Naive B cell (primary cell): Measurements from ENCODE around the gene SCYGR2. TPM values are rescaled to one million over a fixed set of nuclear protein-coding genes. Genes with fewer than 3 reads are reported as not detected.
A peak's percentile ranks its signal among the peaks of the same experiment; 100 is the strongest.

Experiments used
- ATAC-seq, 2 donors: fragments of 150-1000 bp; cut with Tn5 transposase; 2 replicates each; pipeline ENCODE4 v1.10.0; 2021; ENCODE audit warnings: low read depth in 2 of 2, mild to moderate bottlenecking in 2 of 2, moderate library complexity in 2 of 2
- DNase-seq: peaks from one replicate; pipeline ENCODE4 v3.0.0; 2022
- H3K27ac Mint-ChIP-seq, 6 donors: one replicate each; pipeline ENCODE4 v1.8.0; 2020 to 2022; ENCODE audit warnings: mild to moderate bottlenecking in 6 of 6, mixed read lengths in 6 of 6, moderate library complexity in 5 of 6, inconsistent platforms in 2 of 6
- H3K27me3 Mint-ChIP-seq, 3 donors: one replicate each; pipeline ENCODE4 v1.8.0; 2021 to 2022; ENCODE audit warnings: mixed read lengths in 3 of 3, mild to moderate bottlenecking in 1 of 3
- H3K36me3 Mint-ChIP-seq, 2 donors: one replicate each; pipeline ENCODE4 v1.8.0; 2020 to 2022; ENCODE audit warnings: mixed read lengths in 2 of 2, inconsistent platforms in 1 of 2, mild to moderate bottlenecking in 1 of 2
- H3K4me1 Mint-ChIP-seq, 3 donors: one replicate each; pipeline ENCODE4 v1.8.0; 2020 to 2022; ENCODE audit warnings: mixed read lengths in 3 of 3, inconsistent platforms in 1 of 3, mild to moderate bottlenecking in 1 of 3, moderate library complexity in 1 of 3
- H3K4me3 Mint-ChIP-seq, 8 donors: one replicate each; pipeline ENCODE4 v1.8.0; 2020 to 2022; ENCODE audit warnings: mild to moderate bottlenecking in 8 of 8, mixed read lengths in 8 of 8, moderate library complexity in 8 of 8, inconsistent platforms in 2 of 8
- H3K9me3 Mint-ChIP-seq, 7 donors: one replicate each; pipeline ENCODE4 v1.8.0; 2020 to 2022; ENCODE audit warnings: mixed read lengths in 7 of 7, mild to moderate bottlenecking in 5 of 7, inconsistent platforms in 2 of 7, moderate library complexity in 1 of 7
- polyA plus RNA-seq, 6 donors: library from polyadenylated mRNA; unstranded; fragments of 300-500 nt; fragmentation: Illumina TruSeq; gene quantifications; one replicate each; pipeline ENCODE4 v1.2.3, GENCODE V29; 2021; ENCODE audit warnings: low read depth in 6 of 6

SCYGR2 gene
- polyA plus RNA-seq, 6 donors from 2014 or later: not detected

GRCh38 chr2:227595797-227596196 lies 2.9 kb upstream of the SCYGR2 start:
- Mint-ChIP-seq H3K4me1 (no peaks in the 10 kb centered on the region), H3K9me3 (peaks cover 0 to 5% (median 0%) of the 10 kb centered on the region in 7 donors), H3K27me3 (peaks cover 43 to 47% (median 44%) of the 10 kb centered on the region in 3 donors), H3K4me3 (peak overlapping the region in 1 of 8 donors; percentile 36), H3K36me3 (peaks cover 0 to 7% of the 10 kb centered on the region in 2 donors), H3K27ac (no peak overlapping the region)
- DNase-seq (no peak), ATAC-seq (no peak)

- Mint-ChIP-seq H3K36me3 (peaks cover 0 to 7% of the 10 kb centered on the region in 2 donors), H3K9me3 (peaks cover 0 to 5% (median 0%) of the 10 kb centered on the region in 7 donors), H3K27ac (no peak overlapping the region), H3K27me3 (peaks cover 44 to 58% (median 52%) of the 10 kb centered on the region in 3 donors), H3K4me3 (no peak overlapping the region), H3K4me1 (no peaks in the 10 kb centered on the region)
- DNase-seq: no peak
- no peak for ATAC-seq
These were observed 1.7 kb upstream of the SCYGR2 start for GRCh38 chr2:227597036-227597435.

- H3K4me3 Mint-ChIP-seq: no peak overlapping the region
- DNase-seq (no peak), ATAC-seq (no peak)
- no peaks in the 10 kb centered on the region for H3K4me1 Mint-ChIP-seq
- peaks cover 40 to 62% (median 45%) of the 10 kb centered on the region in 3 donors for H3K27me3 Mint-ChIP-seq
- peaks cover 0 to 5% (median 0%) of the 10 kb centered on the region in 7 donors for H3K9me3 Mint-ChIP-seq
- H3K27ac Mint-ChIP-seq: peak overlapping the region in 1 of 6 donors; percentile 53
- H3K36me3 Mint-ChIP-seq: peaks cover 0 to 7% of the 10 kb centered on the region in 2 donors
These were observed 695 bp upstream of the SCYGR2 start for GRCh38 chr2:227597998-227598397.

- no peak overlapping the region for H3K27ac Mint-ChIP-seq
- no peaks in the 10 kb centered on the region for H3K36me3 Mint-ChIP-seq
- no peak overlapping the region for H3K4me3 Mint-ChIP-seq
- DNase-seq (no peak), ATAC-seq (no peak)
- no peaks in the 10 kb centered on the region for H3K4me1 Mint-ChIP-seq
- peaks cover 0 to 1% (median 0%) of the 10 kb centered on the region in 7 donors for H3K9me3 Mint-ChIP-seq
- peaks cover 22 to 46% (median 29%) of the 10 kb centered on the region in 3 donors for H3K27me3 Mint-ChIP-seq
These were observed 3.7 kb downstream of the SCYGR2 start for GRCh38 chr2:227602358-227602757.

GRCh38 chr2:227606476-227606875 lies 7.8 kb downstream of the SCYGR2 start:
- Mint-ChIP-seq H3K4me1 (peaks cover 15 to 19% (median 17%) of the 10 kb centered on the region in 3 donors), H3K9me3 (no peaks in the 10 kb centered on the region), H3K4me3 (no peak overlapping the region), H3K27ac (no peak overlapping the region), H3K36me3 (no peaks in the 10 kb centered on the region), H3K27me3 (peaks cover 12 to 27% (median 13%) of the 10 kb centered on the region in 3 donors)
- DNase-seq: no peak
- no peak for ATAC-seq

- Mint-ChIP-seq H3K36me3 (no peaks in the 10 kb centered on the region), H3K27ac (peak overlapping the region in 1 of 6 donors; percentile 16), H3K27me3 (peaks cover 8 to 27% (median 25%) of the 10 kb centered on the region in 3 donors), H3K9me3 (peaks cover 0 to 2% (median 0%) of the 10 kb centered on the region in 7 donors), H3K4me3 (peak overlapping the region in 2 of 8 donors; percentile 35 to 49), H3K4me1 (peaks cover 15 to 19% (median 17%) of the 10 kb centered on the region in 3 donors)
- DNase-seq (no peak), ATAC-seq (no peak)
These were observed 9.2 kb downstream of the SCYGR2 start for GRCh38 chr2:227607941-227608340.

- peak; percentile 86 to 93 for ATAC-seq
- H3K4me3 Mint-ChIP-seq: peak overlapping the region in 1 of 8 donors; percentile 35
- H3K4me1 Mint-ChIP-seq: peaks cover 15 to 19% (median 17%) of the 10 kb centered on the region in 3 donors
- H3K27ac Mint-ChIP-seq: peak overlapping the region in 3 of 6 donors; percentile 80 to 85 (median 81)
- peaks cover 8 to 25% (median 22%) of the 10 kb centered on the region in 3 donors for H3K27me3 Mint-ChIP-seq
- no peaks in the 10 kb centered on the region for H3K36me3 Mint-ChIP-seq
- H3K9me3 Mint-ChIP-seq: peaks cover 0 to 2% (median 0%) of the 10 kb centered on the region in 7 donors
- peak; percentile 35 for DNase-seq
These were observed 10.1 kb downstream of the SCYGR2 start for GRCh38 chr2:227608561-227609338.

- Mint-ChIP-seq H3K4me1 (peaks cover 15 to 19% (median 17%) of the 10 kb centered on the region in 3 donors), H3K27me3 (peaks cover 0 to 20% (median 17%) of the 10 kb centered on the region in 3 donors), H3K9me3 (peaks cover 0 to 2% (median 0%) of the 10 kb centered on the region in 7 donors), H3K27ac (no peak overlapping the region), H3K36me3 (no peaks in the 10 kb centered on the region), H3K4me3 (no peak overlapping the region)
- ATAC-seq (no peak), DNase-seq (no peak)
These were observed 11.4 kb downstream of the SCYGR2 start for GRCh38 chr2:227610123-227610522.

GRCh38 chr2:227612546-227613271 lies 14.0 kb downstream of the SCYGR2 start:
- ATAC-seq: no peak
- H3K4me3 Mint-ChIP-seq: no peak overlapping the region
- no peak for DNase-seq
- peaks cover 15 to 17% (median 16%) of the 10 kb centered on the region in 3 donors for H3K4me1 Mint-ChIP-seq
- peaks cover 4 to 29% (median 28%) of the 10 kb centered on the region in 3 donors for H3K27me3 Mint-ChIP-seq
- H3K27ac Mint-ChIP-seq: no peak overlapping the region
- H3K9me3 Mint-ChIP-seq: peaks cover 0 to 2% (median 0%) of the 10 kb centered on the region in 7 donors
- no peaks in the 10 kb centered on the region for H3K36me3 Mint-ChIP-seq

- Mint-ChIP-seq H3K36me3 (no peaks in the 10 kb centered on the region), H3K27ac (no peak overlapping the region), H3K4me3 (no peak overlapping the region), H3K4me1 (peaks cover 10 to 11% (median 11%) of the 10 kb centered on the region in 3 donors), H3K9me3 (peaks cover 0 to 3% (median 0%) of the 10 kb centered on the region in 7 donors), H3K27me3 (peaks cover 4 to 29% (median 28%) of the 10 kb centered on the region in 3 donors)
- no peak for ATAC-seq
- no peak for DNase-seq
These were observed 14.6 kb downstream of the SCYGR2 start for GRCh38 chr2:227613272-227613660.

- no peak for DNase-seq
- H3K27ac Mint-ChIP-seq: no peak overlapping the region
- peaks cover 2 to 4% (median 4%) of the 10 kb centered on the region in 3 donors for H3K4me1 Mint-ChIP-seq
- no peaks in the 10 kb centered on the region for H3K36me3 Mint-ChIP-seq
- H3K9me3 Mint-ChIP-seq: peaks cover 0 to 3% (median 0%) of the 10 kb centered on the region in 7 donors
- no peak for ATAC-seq
- peaks cover 8 to 29% (median 25%) of the 10 kb centered on the region in 3 donors for H3K27me3 Mint-ChIP-seq
- no peak overlapping the region for H3K4me3 Mint-ChIP-seq
These were observed 15.6 kb downstream of the SCYGR2 start for GRCh38 chr2:227614246-227614645.

- Mint-ChIP-seq H3K36me3 (no peaks in the 10 kb centered on the region), H3K27ac (no peak within 1 kb of the TSS), H3K4me3 (no peak within 1 kb of the TSS), H3K9me3 (peaks cover 0 to 3% (median 0%) of the 10 kb centered on the region in 7 donors), H3K4me1 (peaks cover 0 to 4% (median 4%) of the 10 kb centered on the region in 3 donors), H3K27me3 (peaks cover 8 to 29% (median 23%) of the 10 kb centered on the region in 3 donors)
- ATAC-seq (no peak), DNase-seq (no peak)
These were observed 16.0 kb downstream of the SCYGR2 start, which contains the start of gene SCYGR3 for GRCh38 chr2:227614740-227615139. TSS of gene SCYGR3 (minus strand) at chr2:227614840. CDS start at chr2:227614840, 0 bp downstream.

GRCh38 chr2:227615181-227615580 lies 16.5 kb downstream of the SCYGR2 start:
- ATAC-seq (no peak), DNase-seq (no peak)
- Mint-ChIP-seq H3K27ac (no peak overlapping the region), H3K9me3 (peaks cover 0 to 3% (median 0%) of the 10 kb centered on the region in 7 donors), H3K27me3 (peaks cover 8 to 29% (median 23%) of the 10 kb centered on the region in 3 donors), H3K36me3 (no peaks in the 10 kb centered on the region), H3K4me1 (peaks cover 0 to 1% (median 1%) of the 10 kb centered on the region in 3 donors), H3K4me3 (no peak overlapping the region)
